ENCODE data around the gene NDOR1.
A peak's percentile ranks its signal among the peaks of the same experiment; 100 is the strongest.

The NDOR1 gene

GRCh38 chr9:137250329-137251193 lies 45.1 kb downstream of the NDOR1 start:
- no peak overlapping the region for H3K4me3 ChIP-seq (ENCODE audit: low read depth, low read length)
- TF ChIP-seq CTCF (IDR thresholded peaks at IDR 0.05; ENCODE audit: control insufficient read depth, extremely low read depth, insufficient read depth), result no peak
- no peak for DNase-seq (ENCODE audit: low read depth)

- no peak within 1 kb of the TSS for H3K4me3 ChIP-seq (ENCODE audit: low read depth, low read length)
- DNase-seq (ENCODE audit: low read depth), result no peak
- no peak for TF ChIP-seq CTCF (IDR thresholded peaks at IDR 0.05; ENCODE audit: control insufficient read depth, extremely low read depth, insufficient read depth)
These were observed 45.6 kb downstream of the NDOR1 start, which contains the start of gene STPG3 for GRCh38 chr9:137251194-137251461. Gene STPG3 (plus strand): TSS chr9:137251286. CDS start chr9:137251287, 1 bp downstream.

- no peak for DNase-seq (ENCODE audit: low read depth)
- H3K4me3 ChIP-seq (ENCODE audit: low read depth, low read length), result no peak overlapping the region
- no peak for TF ChIP-seq CTCF (IDR thresholded peaks at IDR 0.05; ENCODE audit: control insufficient read depth, extremely low read depth, insufficient read depth)
These were observed 46.2 kb downstream of the NDOR1 start for GRCh38 chr9:137251490-137252268.

- H3K4me3 ChIP-seq (ENCODE audit: low read depth, low read length), result no peak overlapping the region
- no peak for DNase-seq (ENCODE audit: low read depth)
These were observed 47.3 kb downstream of the NDOR1 start for GRCh38 chr9:137252555-137253506.

GRCh38 chr9:137253717-137254623 lies 48.5 kb downstream of the NDOR1 start:
- no peak for DNase-seq (ENCODE audit: low read depth)
- TF ChIP-seq CTCF (IDR thresholded peaks at IDR 0.05; ENCODE audit: control insufficient read depth, extremely low read depth, insufficient read depth), result no peak
- H3K4me3 ChIP-seq (ENCODE audit: low read depth, low read length), result peak overlapping the region; percentile 98

More at GRCh38 chr9:137252555-137253506, 47.3 kb downstream of the NDOR1 start:
- no peak for TF ChIP-seq CTCF (IDR thresholded peaks at IDR 0.05; ENCODE audit: control insufficient read depth, extremely low read depth, insufficient read depth)

All from LNCaP clone FGC (cell line).